Measurements from ENCODE around the gene TIMD4. TPM values are rescaled to one million over a fixed set of nuclear protein-coding genes. Genes with fewer than 3 reads are reported as not detected.
A peak's percentile ranks its signal among the peaks of the same experiment; 100 is the strongest.
"Not testable (repeated sequence)": the region's sequence is repeated elsewhere in the genome, so short reads cannot be mapped to it uniquely, and the experiment has no call there.

Gene TIMD4
- total RNA-seq, 3 donors from 2014 or later (not counting 1 experiment from before 2014, with no cell fraction given): 2.6 to 3.6 (median 3.0) TPM

GRCh38 chr5:156971848-156972525, 9.0 kb upstream of the TIMD4 start:
- intact Hi-C loops (cut with micrococcal nuclease): no loop called here
- DNase-seq: no peak
- ATAC-seq: no peak
- Mint-ChIP-seq H3K4me3 (no peak overlapping the region), H3K9me3 (no peaks in the 10 kb centered on the region), H3K27ac (no peak overlapping the region), H3K4me1 (peaks cover 10 to 14% of the 10 kb centered on the region in 2 donors), H3K36me3 (no peaks in the 10 kb centered on the region), H3K27me3 (ENCODE audit: low read depth in 2 of 2) (no peaks in the 10 kb centered on the region)
- 88% methylated on average over 3 of the region's 3 CpGs for WGBS (ENCODE audit: insufficient coverage)
- H3K4me3 ChIP-seq (ENCODE audit: low read length): no peak overlapping the region
- TF ChIP-seq CTCF (IDR thresholded peaks at IDR 0.05): no peak
- no peaks in the 10 kb centered on the region for H3K36me3 ChIP-seq (ENCODE audit: control insufficient read depth, insufficient read depth, low read length)
- no peaks in the 10 kb centered on the region for H3K4me1 ChIP-seq (ENCODE audit: control insufficient read depth, insufficient read depth, low read length)
- no peaks in the 10 kb centered on the region for H3K9me3 ChIP-seq (ENCODE audit: control insufficient read depth, insufficient read depth, low read length)
- no peak overlapping the region for H3K27ac ChIP-seq (ENCODE audit: low read length)
- no peaks in the 10 kb centered on the region for H3K27me3 ChIP-seq (ENCODE audit: control insufficient read depth, insufficient read depth, low read length)

- 96% methylated on average over 2 of the region's 3 CpGs for WGBS (ENCODE audit: insufficient coverage)
- H3K9me3 ChIP-seq (ENCODE audit: control insufficient read depth, insufficient read depth, low read length): no peaks in the 10 kb centered on the region
- no peak overlapping the region for H3K4me3 ChIP-seq (ENCODE audit: low read length)
- TF ChIP-seq CTCF (IDR thresholded peaks at IDR 0.05): no peak
- Mint-ChIP-seq H3K27me3 (ENCODE audit: low read depth in 2 of 2) (no peaks in the 10 kb centered on the region), H3K9me3 (no peaks in the 10 kb centered on the region), H3K4me3 (no peak overlapping the region), H3K27ac (no peak overlapping the region), H3K36me3 (no peaks in the 10 kb centered on the region), H3K4me1 (peaks cover 10 to 15% of the 10 kb centered on the region in 2 donors)
- no peaks in the 10 kb centered on the region for H3K4me1 ChIP-seq (ENCODE audit: control insufficient read depth, insufficient read depth, low read length)
- intact Hi-C loops (cut with micrococcal nuclease): no loop called here
- H3K27me3 ChIP-seq (ENCODE audit: control insufficient read depth, insufficient read depth, low read length): no peaks in the 10 kb centered on the region
- no peaks in the 10 kb centered on the region for H3K36me3 ChIP-seq (ENCODE audit: control insufficient read depth, insufficient read depth, low read length)
- no peak overlapping the region for H3K27ac ChIP-seq (ENCODE audit: low read length)
- DNase-seq: no peak
- ATAC-seq: no peak
These were observed 8.4 kb upstream of the TIMD4 start for GRCh38 chr5:156971415-156971814.

GRCh38 chr5:156967386-156967785, 4.4 kb upstream of the TIMD4 start:
- H3K27ac Mint-ChIP-seq; H3K27me3 Mint-ChIP-seq (ENCODE audit: low read depth in 2 of 2); DNase-seq; intact Hi-C loops (cut with micrococcal nuclease); H3K4me1 ChIP-seq (ENCODE audit: control insufficient read depth, insufficient read depth, low read length); H3K27ac ChIP-seq (ENCODE audit: low read length); H3K27me3 ChIP-seq (ENCODE audit: control insufficient read depth, insufficient read depth, low read length); H3K36me3 ChIP-seq (ENCODE audit: control insufficient read depth, insufficient read depth, low read length); H3K36me3 Mint-ChIP-seq; H3K9me3 ChIP-seq (ENCODE audit: control insufficient read depth, insufficient read depth, low read length); H3K9me3 Mint-ChIP-seq; H3K4me3 Mint-ChIP-seq; H3K4me3 ChIP-seq (ENCODE audit: low read length); ATAC-seq: not testable (repeated sequence)
- WGBS (ENCODE audit: insufficient coverage): 90% methylated on average over 3 of the region's 3 CpGs
- H3K4me1 Mint-ChIP-seq: peaks cover 10 to 25% of the 10 kb centered on the region in 2 donors

- TF ChIP-seq CTCF (IDR thresholded peaks at IDR 0.05): no peak
- H3K36me3 ChIP-seq (ENCODE audit: control insufficient read depth, insufficient read depth, low read length): no peaks in the 10 kb centered on the region
- H3K4me1 ChIP-seq (ENCODE audit: control insufficient read depth, insufficient read depth, low read length): peaks cover 7% of the 10 kb centered on the region
- ATAC-seq (no peak), DNase-seq (no peak)
- H3K4me3 ChIP-seq (ENCODE audit: low read length): no peak overlapping the region
- Mint-ChIP-seq H3K4me1 (peaks cover 15 to 17% of the 10 kb centered on the region in 2 donors), H3K27me3 (ENCODE audit: low read depth in 2 of 2) (peaks cover 0 to 3% of the 10 kb centered on the region in 2 donors), H3K27ac (peak overlapping the region in 1 of 2 donors; percentile 42), H3K9me3 (no peaks in the 10 kb centered on the region), H3K36me3 (no peaks in the 10 kb centered on the region), H3K4me3 (no peak overlapping the region)
- H3K27ac ChIP-seq (ENCODE audit: low read length): no peak overlapping the region
- intact Hi-C loops (cut with micrococcal nuclease): no loop called here
- H3K27me3 ChIP-seq (ENCODE audit: control insufficient read depth, insufficient read depth, low read length): no peaks in the 10 kb centered on the region
- H3K9me3 ChIP-seq (ENCODE audit: control insufficient read depth, insufficient read depth, low read length): no peaks in the 10 kb centered on the region
These were observed 6.7 kb downstream of the TIMD4 start for GRCh38 chr5:156956321-156956720.
